ENCODE data around the gene TPH2.

TPH2 gene

DNA sequence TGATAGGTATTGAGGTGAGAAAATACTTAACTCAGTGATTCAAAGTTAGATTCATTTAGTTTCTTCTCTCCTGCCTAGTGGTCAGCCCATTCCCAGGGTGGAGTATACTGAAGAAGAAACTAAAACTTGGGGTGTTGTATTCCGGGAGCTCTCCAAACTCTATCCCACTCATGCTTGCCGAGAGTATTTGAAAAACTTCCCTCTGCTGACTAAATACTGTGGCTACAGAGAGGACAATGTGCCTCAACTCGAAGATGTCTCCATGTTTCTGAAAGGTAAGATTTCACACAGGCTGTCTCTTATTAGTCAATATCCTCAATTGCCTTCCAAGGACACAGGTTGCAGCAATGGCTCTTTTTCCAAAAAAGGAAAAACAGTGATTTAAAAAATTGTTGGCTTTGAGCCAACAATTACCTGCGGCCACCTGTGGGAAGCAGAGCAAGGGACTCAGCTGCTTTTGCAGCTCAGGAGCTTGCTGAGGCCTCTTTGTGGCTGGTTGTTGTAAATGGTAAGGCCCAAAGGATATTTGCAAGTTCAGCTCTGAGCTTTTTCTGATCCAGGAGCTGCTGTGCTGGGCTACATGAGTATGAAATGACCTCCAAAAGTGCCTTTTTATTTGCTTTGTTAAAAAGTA, 33.9 kb downstream of the TPH2 start:
- no peak overlapping the region for H3K4me2 ChIP-seq (ENCODE audit: low read length)
- H3K36me3 ChIP-seq (ENCODE audit: control insufficient read depth, insufficient read depth, low read length) = no peaks in the 10 kb centered on the region
- no peak overlapping the region for H3K27ac ChIP-seq
- H3K79me2 ChIP-seq = no peaks in the 10 kb centered on the region
- H3K4me1 ChIP-seq = no peaks in the 10 kb centered on the region
- TF ChIP-seq, protein P1, sequence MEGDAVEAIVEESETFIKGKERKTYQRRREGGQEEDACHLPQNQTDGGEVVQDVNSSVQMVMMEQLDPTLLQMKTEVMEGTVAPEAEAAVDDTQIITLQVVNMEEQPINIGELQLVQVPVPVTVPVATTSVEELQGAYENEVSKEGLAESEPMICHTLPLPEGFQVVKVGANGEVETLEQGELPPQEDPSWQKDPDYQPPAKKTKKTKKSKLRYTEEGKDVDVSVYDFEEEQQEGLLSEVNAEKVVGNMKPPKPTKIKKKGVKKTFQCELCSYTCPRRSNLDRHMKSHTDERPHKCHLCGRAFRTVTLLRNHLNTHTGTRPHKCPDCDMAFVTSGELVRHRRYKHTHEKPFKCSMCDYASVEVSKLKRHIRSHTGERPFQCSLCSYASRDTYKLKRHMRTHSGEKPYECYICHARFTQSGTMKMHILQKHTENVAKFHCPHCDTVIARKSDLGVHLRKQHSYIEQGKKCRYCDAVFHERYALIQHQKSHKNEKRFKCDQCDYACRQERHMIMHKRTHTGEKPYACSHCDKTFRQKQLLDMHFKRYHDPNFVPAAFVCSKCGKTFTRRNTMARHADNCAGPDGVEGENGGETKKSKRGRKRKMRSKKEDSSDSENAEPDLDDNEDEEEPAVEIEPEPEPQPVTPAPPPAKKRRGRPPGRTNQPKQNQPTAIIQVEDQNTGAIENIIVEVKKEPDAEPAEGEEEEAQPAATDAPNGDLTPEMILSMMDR (IDR thresholded peaks at IDR 0.05) = no peak
- no peaks in the 10 kb centered on the region for H3K9me3 ChIP-seq (ENCODE audit: control insufficient read depth, low read length)
- H3K27me3 ChIP-seq (ENCODE audit: control insufficient read depth, insufficient read depth, low read length) = no peaks in the 10 kb centered on the region
- H2AFZ ChIP-seq = no peak overlapping the region
- H3K4me3 ChIP-seq (ENCODE audit: low read depth, low read length) = no peak overlapping the region
- H3K9ac ChIP-seq = no peak overlapping the region

DNA sequence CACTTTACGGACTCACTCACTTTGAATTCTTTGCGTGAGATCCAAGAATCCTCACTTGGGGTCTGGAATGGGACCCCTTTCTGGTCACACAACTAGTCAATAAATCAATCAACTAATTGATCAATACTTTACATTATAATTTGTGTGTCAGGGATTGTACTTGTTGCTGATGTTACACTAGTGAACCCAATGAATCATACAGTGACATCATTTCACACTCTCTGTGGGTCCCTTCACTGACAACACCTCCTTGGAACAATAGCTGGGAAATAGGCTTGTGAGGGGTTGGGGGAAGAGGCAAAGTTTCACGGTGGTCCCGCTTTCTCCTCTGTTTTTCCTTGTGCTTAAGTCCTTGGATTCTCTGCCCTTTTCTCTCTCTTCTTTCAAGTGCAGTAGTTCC, 35.0 kb downstream of the TPH2 start:
- TF ChIP-seq, protein P1 (IDR thresholded peaks at IDR 0.05) = no peak
- H3K79me2 ChIP-seq = no peaks in the 10 kb centered on the region
- H3K4me2 ChIP-seq (ENCODE audit: low read length) = no peak overlapping the region
- no peak overlapping the region for H3K27ac ChIP-seq
- H2AFZ ChIP-seq = no peak overlapping the region
- no peak overlapping the region for H3K9ac ChIP-seq
- no peaks in the 10 kb centered on the region for H3K27me3 ChIP-seq (ENCODE audit: control insufficient read depth, insufficient read depth, low read length)
- no peaks in the 10 kb centered on the region for H3K9me3 ChIP-seq (ENCODE audit: control insufficient read depth, low read length)
- H3K4me3 ChIP-seq (ENCODE audit: low read depth, low read length) = no peak overlapping the region
- H3K36me3 ChIP-seq (ENCODE audit: control insufficient read depth, insufficient read depth, low read length) = no peaks in the 10 kb centered on the region
- H3K4me1 ChIP-seq = no peaks in the 10 kb centered on the region

DNA sequence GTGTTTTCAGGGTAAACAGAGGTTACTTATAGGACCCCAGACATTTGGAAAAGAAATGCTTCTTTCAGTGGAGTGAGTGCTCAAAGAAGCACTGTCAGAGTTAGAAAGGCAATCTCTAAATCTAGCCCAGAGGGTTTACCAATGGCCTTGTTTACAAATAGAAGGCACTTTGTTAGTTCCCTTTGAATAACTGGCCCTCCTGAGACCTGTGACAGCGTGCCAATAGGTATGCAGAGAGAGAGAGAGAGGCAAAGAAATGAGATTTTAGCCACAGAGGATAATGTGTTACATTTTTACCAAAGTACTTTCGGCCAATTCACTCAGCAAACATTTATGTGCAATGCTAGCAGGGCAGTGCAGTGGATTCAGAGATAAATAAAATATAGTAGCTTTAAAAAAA, 41.9 kb downstream of the TPH2 start:
- no peak overlapping the region for H3K9ac ChIP-seq
- no peak overlapping the region for H3K4me2 ChIP-seq (ENCODE audit: low read length)
- H3K27ac ChIP-seq = no peak overlapping the region
- no peaks in the 10 kb centered on the region for H3K9me3 ChIP-seq (ENCODE audit: control insufficient read depth, low read length)
- no peak overlapping the region for H3K4me3 ChIP-seq (ENCODE audit: low read depth, low read length)
- H3K36me3 ChIP-seq (ENCODE audit: control insufficient read depth, insufficient read depth, low read length) = no peaks in the 10 kb centered on the region
- H3K79me2 ChIP-seq = no peaks in the 10 kb centered on the region
- H3K4me1 ChIP-seq = no peaks in the 10 kb centered on the region
- TF ChIP-seq, protein P1 (IDR thresholded peaks at IDR 0.05) = no peak
- no peak overlapping the region for H2AFZ ChIP-seq
- H3K27me3 ChIP-seq (ENCODE audit: control insufficient read depth, insufficient read depth, low read length) = no peaks in the 10 kb centered on the region

GRCh38 chr12:71981149-71981548, 42.5 kb downstream of the TPH2 start:
- no peak overlapping the region for H3K4me3 ChIP-seq (ENCODE audit: low read depth, low read length)
- H3K36me3 ChIP-seq (ENCODE audit: control insufficient read depth, insufficient read depth, low read length) = no peaks in the 10 kb centered on the region
- H3K27ac ChIP-seq = no peak overlapping the region
- no peaks in the 10 kb centered on the region for H3K27me3 ChIP-seq (ENCODE audit: control insufficient read depth, insufficient read depth, low read length)
- no peak overlapping the region for H3K9ac ChIP-seq
- H3K9me3 ChIP-seq (ENCODE audit: control insufficient read depth, low read length) = no peaks in the 10 kb centered on the region
- H2AFZ ChIP-seq = no peak overlapping the region
- H3K4me1 ChIP-seq = no peaks in the 10 kb centered on the region
- H3K79me2 ChIP-seq = no peaks in the 10 kb centered on the region
- no peak overlapping the region for H3K4me2 ChIP-seq (ENCODE audit: low read length)
- TF ChIP-seq, protein P1 (IDR thresholded peaks at IDR 0.05) = no peak

- Histone ChIP-seq H3K36me3 (ENCODE audit: control insufficient read depth, insufficient read depth, low read length) (no peaks in the 10 kb centered on the region), H3K4me1 (no peaks in the 10 kb centered on the region), H3K79me2 (no peaks in the 10 kb centered on the region), H3K27me3 (ENCODE audit: control insufficient read depth, insufficient read depth, low read length) (no peaks in the 10 kb centered on the region), H2AFZ (no peak overlapping the region), H3K9me3 (ENCODE audit: control insufficient read depth, low read length) (no peaks in the 10 kb centered on the region), H3K4me3 (ENCODE audit: low read depth, low read length) (no peak overlapping the region), H3K4me2 (ENCODE audit: low read length) (no peak overlapping the region), H3K27ac (no peak overlapping the region), H3K9ac (no peak overlapping the region)
- TF ChIP-seq, protein P1 (IDR thresholded peaks at IDR 0.05) = no peak
Measured at GRCh38 chr12:71994715-71995114, 56.1 kb downstream of the TPH2 start.

Measured in parathyroid adenoma (tissue), 2 donors.